Mucosa of rectum (tissue), 2 donors: ENCODE data around the gene EPRS1.

ENCODE experiments used
- H3K27ac ChIP-seq, 2 donors: one replicate each; pipeline ENCODE4 v1.7.0; 2013; ENCODE audit warnings: inconsistent platforms in 2 of 2, low read depth in 2 of 2, low read length in 2 of 2
- H3K27me3 ChIP-seq, 2 donors: one replicate each; pipeline ENCODE4 v1.7.0; 2013; ENCODE audit warnings: low read length in 2 of 2; ENCODE audit not compliant: control insufficient read depth in 2 of 2, insufficient read depth in 2 of 2
- H3K36me3 ChIP-seq, 2 donors: one replicate each; pipeline ENCODE4 v1.7.0; 2013; ENCODE audit warnings: low read length in 2 of 2; ENCODE audit not compliant: control insufficient read depth in 2 of 2, insufficient read depth in 2 of 2
- H3K4me1 ChIP-seq, 2 donors: one replicate each; pipeline ENCODE4 v1.7.0; 2013; ENCODE audit warnings: low read length in 2 of 2, mild to moderate bottlenecking in 1 of 2; ENCODE audit not compliant: control insufficient read depth in 2 of 2, insufficient read depth in 2 of 2
- H3K4me3 ChIP-seq, 2 donors: one replicate each; pipeline ENCODE4 v1.7.0; 2013; ENCODE audit warnings: low read length in 2 of 2
- H3K9ac ChIP-seq, 2 donors: one replicate each; pipeline ENCODE4 v1.7.0; 2013; ENCODE audit warnings: low read length in 2 of 2, low read depth in 1 of 2, mild to moderate bottlenecking in 1 of 2
- H3K9me3 ChIP-seq, 2 donors: one replicate each; pipeline ENCODE4 v1.7.0; 2013; ENCODE audit warnings: low read length in 2 of 2; ENCODE audit not compliant: control insufficient read depth in 2 of 2
- donor health status: healthy.
- donor health status: Normal muscosa, but diverticular disease.

The EPRS1 gene

GRCh38 chr1:220076861-220077762, 30.8 kb upstream of the EPRS1 start:
- Histone ChIP-seq H3K9me3 (no peaks in the 10 kb centered on the region), H3K27me3 (no peaks in the 10 kb centered on the region), H3K36me3 (peaks cover 14 to 27% of the 10 kb centered on the region in 2 donors), H3K27ac (no peak overlapping the region), H3K4me3 (no peak overlapping the region), H3K9ac (no peak overlapping the region), H3K4me1 (no peaks in the 10 kb centered on the region)

GRCh38 chr1:220067269-220068204, 21.2 kb upstream of the EPRS1 start:
- Histone ChIP-seq H3K27ac (no peak overlapping the region), H3K27me3 (no peaks in the 10 kb centered on the region), H3K4me3 (no peak overlapping the region), H3K36me3 (peaks cover 38 to 49% of the 10 kb centered on the region in 2 donors), H3K4me1 (no peaks in the 10 kb centered on the region), H3K9me3 (no peaks in the 10 kb centered on the region), H3K9ac (no peak overlapping the region)

- no peaks in the 10 kb centered on the region for H3K9me3 ChIP-seq
- H3K4me3 ChIP-seq: no peak overlapping the region
- no peaks in the 10 kb centered on the region for H3K27me3 ChIP-seq
- H3K27ac ChIP-seq: no peak overlapping the region
- H3K4me1 ChIP-seq: no peaks in the 10 kb centered on the region
- H3K9ac ChIP-seq: no peak overlapping the region
- peaks cover 42 to 53% of the 10 kb centered on the region in 2 donors for H3K36me3 ChIP-seq
Measured at GRCh38 chr1:220062629-220063028, 16.3 kb upstream of the EPRS1 start.

- Histone ChIP-seq H3K27me3 (no peaks in the 10 kb centered on the region), H3K4me3 (no peak overlapping the region), H3K27ac (no peak overlapping the region), H3K36me3 (peaks cover 32 to 41% of the 10 kb centered on the region in 2 donors), H3K9ac (no peak overlapping the region), H3K9me3 (no peaks in the 10 kb centered on the region), H3K4me1 (no peaks in the 10 kb centered on the region)
Measured at GRCh38 chr1:220060876-220061275, 14.6 kb upstream of the EPRS1 start.

GRCh38 chr1:220056374-220056773, 10.1 kb upstream of the EPRS1 start:
- peaks cover 8 to 17% of the 10 kb centered on the region in 2 donors for H3K36me3 ChIP-seq
- H3K27ac ChIP-seq: no peak overlapping the region
- H3K4me3 ChIP-seq: no peak overlapping the region

GRCh38 chr1:220045356-220046051, 801 bp downstream of the EPRS1 start:
- Histone ChIP-seq H3K27me3 (no peaks in the 10 kb centered on the region), H3K9me3 (no peaks in the 10 kb centered on the region), H3K36me3 (no peaks in the 10 kb centered on the region), H3K4me3 (peak overlapping the region; percentile 96 to 99), H3K27ac (peak overlapping the region; percentile 87 to 90), H3K9ac (peak overlapping the region; percentile 91 to 95), H3K4me1 (peaks cover 12 to 13% of the 10 kb centered on the region in 2 donors)

More at GRCh38 chr1:220056374-220056773, 10.1 kb upstream of the EPRS1 start:
- H3K9me3 ChIP-seq: no peaks in the 10 kb centered on the region
- H3K9ac ChIP-seq: no peak overlapping the region
- H3K27me3 ChIP-seq: no peaks in the 10 kb centered on the region
- H3K4me1 ChIP-seq: no peaks in the 10 kb centered on the region

- Histone ChIP-seq H3K4me1 (peaks cover 12 to 13% of the 10 kb centered on the region in 2 donors), H3K4me3 (peak overlapping the region; percentile 96 to 99), H3K9ac (no peak overlapping the region), H3K36me3 (peaks cover 0 to under 1% of the 10 kb centered on the region in 2 donors), H3K27ac (no peak overlapping the region), H3K9me3 (no peaks in the 10 kb centered on the region), H3K27me3 (no peaks in the 10 kb centered on the region)
Measured at GRCh38 chr1:220044678-220045355, 1.5 kb downstream of the EPRS1 start.

GRCh38 chr1:220043646-220044045, 2.7 kb downstream of the EPRS1 start:
- H3K4me3 ChIP-seq: no peak overlapping the region
- H3K36me3 ChIP-seq: peaks cover 6 to 9% of the 10 kb centered on the region in 2 donors
- H3K27ac ChIP-seq: no peak overlapping the region
- H3K9me3 ChIP-seq: no peaks in the 10 kb centered on the region
- no peaks in the 10 kb centered on the region for H3K27me3 ChIP-seq
- H3K9ac ChIP-seq: no peak overlapping the region
- peaks cover 12 to 13% of the 10 kb centered on the region in 2 donors for H3K4me1 ChIP-seq

- Histone ChIP-seq H3K9me3 (no peaks in the 10 kb centered on the region), H3K9ac (no peak overlapping the region), H3K36me3 (peaks cover 7 to 14% of the 10 kb centered on the region in 2 donors), H3K4me3 (no peak overlapping the region), H3K27ac (no peak overlapping the region), H3K27me3 (no peaks in the 10 kb centered on the region), H3K4me1 (peaks cover 3 to 9% of the 10 kb centered on the region in 2 donors)
Measured at GRCh38 chr1:220040028-220040596, 6.2 kb downstream of the EPRS1 start.
